Naive thymus-derived CD8-positive, alpha-beta T cell (primary cell): ENCODE data around the gene EIF4E1B. TPM values are rescaled to one million over a fixed set of nuclear protein-coding genes. Genes with fewer than 3 reads are reported as not detected.

Source experiments
- ATAC-seq, 2 donors: fragments of 150-1000 bp; cut with Tn5 transposase in 1 of 2; sonication (Bioruptor Pico), chemical (Tn5 transposase) in 1 of 2; 1 replicate in 1 of 2; 2 replicates in 1 of 2; pipeline ENCODE4 v1.10.0; 2021; ENCODE audit warnings: mild to moderate bottlenecking in 2 of 2, moderate library complexity in 2 of 2
- POLR2A ChIA-PET: fragments of 350-600 bp; sonication (Branson Sonifier 250); formaldehyde crosslinking; loops from one replicate; lab custom pipeline; 2021; ENCODE audit warnings: antibody characterized with exemption; lab: Charles Lee
- DNase-seq, 10 donors: peaks; one replicate each; pipeline versions ENCODE4 v3.0.0 to v3.0.0-alpha.2; 2020 to 2022
- H3K27ac Mint-ChIP-seq, 10 donors: one replicate each; pipeline ENCODE4 v1.8.0; 2020 to 2022; ENCODE audit warnings: mild to moderate bottlenecking in 10 of 10, mixed read lengths in 10 of 10, moderate library complexity in 4 of 10, inconsistent platforms in 1 of 10
- H3K27me3 Mint-ChIP-seq, 5 donors: one replicate each; pipeline ENCODE4 v1.8.0; 2021 to 2022; ENCODE audit warnings: mixed read lengths in 5 of 5
- H3K36me3 Mint-ChIP-seq, 3 donors: one replicate each; pipeline ENCODE4 v1.8.0; 2020 to 2022; ENCODE audit warnings: mixed read lengths in 3 of 3, mild to moderate bottlenecking in 2 of 3, inconsistent platforms in 1 of 3
- H3K4me1 Mint-ChIP-seq, 4 donors: one replicate each; pipeline ENCODE4 v1.8.0; 2021 to 2022; ENCODE audit warnings: mixed read lengths in 4 of 4
- H3K4me3 Mint-ChIP-seq, 10 donors: one replicate each; pipeline ENCODE4 v1.8.0; 2020 to 2022; ENCODE audit warnings: mild to moderate bottlenecking in 10 of 10, mixed read lengths in 10 of 10, moderate library complexity in 6 of 10, inconsistent platforms in 1 of 10
- H3K9me3 Mint-ChIP-seq, 9 donors: one replicate each; pipeline ENCODE4 v1.8.0; 2020 to 2022; ENCODE audit warnings: mixed read lengths in 9 of 9, mild to moderate bottlenecking in 3 of 9, inconsistent platforms in 1 of 9, moderate library complexity in 1 of 9
- polyA plus RNA-seq, 3 donors: library from polyadenylated mRNA; unstranded; fragments of 300-500 nt; fragmentation: Illumina TruSeq; gene quantifications; one replicate each; pipeline ENCODE4 v1.2.3, GENCODE V29; 2021
- total RNA-seq, 8 experiments: library from RNA in 2 of 8; stranded (reverse) in 2 of 8; gene quantifications; one replicate each; pipeline ENCODE4 v1.2.3 and lab custom pipeline; 2021 to 2026

Gene EIF4E1B
- total and polyA plus RNA-seq, 5 experiments from 2014 or later: not detected

- DNase-seq: peak in 1 of 10 donors; percentile 23
- Mint-ChIP-seq H3K27ac (peak overlapping the region in 3 of 10 donors; percentile 8 to 54 (median 43)), H3K9me3 (no peaks in the 10 kb centered on the region), H3K27me3 (peaks cover 11 to 79% (median 33%) of the 10 kb centered on the region in 5 donors), H3K4me3 (peak overlapping the region; percentile 68 to 91 (median 78)), H3K4me1 (peaks cover 7 to 22% (median 18%) of the 10 kb centered on the region in 4 donors), H3K36me3 (no peaks in the 10 kb centered on the region)
- peak; percentile 12 to 45 for ATAC-seq
- POLR2A ChIA-PET: interaction anchor here (0.7 kb wide), 1 partner anchor 157 kb away, joined by 3 read pairs; no protein-coding TSS in a partner anchor
These were observed 10.0 kb upstream of the EIF4E1B start for GRCh38 chr5:176620333-176620981.

- Mint-ChIP-seq H3K27me3 (peaks cover 15 to 75% (median 35%) of the 10 kb centered on the region in 5 donors), H3K4me1 (peaks cover 7 to 22% (median 18%) of the 10 kb centered on the region in 4 donors), H3K27ac (no peak overlapping the region), H3K9me3 (no peaks in the 10 kb centered on the region), H3K4me3 (peak overlapping the region in 1 of 10 donors; percentile 33), H3K36me3 (no peaks in the 10 kb centered on the region)
- POLR2A ChIA-PET: no interaction called here
- ATAC-seq (no peak), DNase-seq (no peak)
These were observed 8.8 kb upstream of the EIF4E1B start for GRCh38 chr5:176621661-176622079.

DNA sequence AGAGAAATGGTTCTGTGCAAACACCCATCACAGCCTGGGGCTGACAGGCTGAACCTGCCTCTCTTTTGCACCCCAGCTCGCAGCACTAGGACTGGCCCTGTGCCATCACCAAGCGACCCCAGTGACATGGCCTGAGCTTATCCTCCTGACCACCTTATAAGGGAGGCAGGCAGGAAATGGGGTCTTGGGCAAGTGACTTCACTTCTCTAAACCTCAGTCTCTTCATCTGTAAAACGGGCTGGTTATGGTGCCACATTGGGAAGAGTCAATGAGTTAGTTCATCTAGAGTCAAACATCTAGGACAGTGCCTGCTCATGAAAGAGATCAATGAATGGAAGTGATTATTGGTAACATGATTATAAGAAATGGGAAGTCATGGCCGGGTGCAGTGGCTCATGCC, 6.3 kb upstream of the EIF4E1B start:
- Mint-ChIP-seq H3K9me3 (no peaks in the 10 kb centered on the region), H3K36me3 (no peaks in the 10 kb centered on the region), H3K4me1 (peaks cover 7 to 27% (median 15%) of the 10 kb centered on the region in 4 donors), H3K27me3 (peaks cover 16 to 74% (median 38%) of the 10 kb centered on the region in 5 donors), H3K4me3 (no peak overlapping the region), H3K27ac (no peak overlapping the region)
- no peak for DNase-seq
- POLR2A ChIA-PET: no interaction called here
- ATAC-seq: no peak

GRCh38 chr5:176624938-176625337, 5.5 kb upstream of the EIF4E1B start:
- ATAC-seq: no peak
- DNase-seq: no peak
- H3K27me3 Mint-ChIP-seq: peaks cover 16 to 74% (median 38%) of the 10 kb centered on the region in 5 donors
- peaks cover 7 to 19% (median 15%) of the 10 kb centered on the region in 4 donors for H3K4me1 Mint-ChIP-seq
- H3K4me3 Mint-ChIP-seq: no peak overlapping the region
- no peaks in the 10 kb centered on the region for H3K9me3 Mint-ChIP-seq
- POLR2A ChIA-PET: no interaction called here
- no peak overlapping the region for H3K27ac Mint-ChIP-seq
- no peaks in the 10 kb centered on the region for H3K36me3 Mint-ChIP-seq

- H3K4me1 Mint-ChIP-seq: peaks cover 2 to 14% (median 11%) of the 10 kb centered on the region in 4 donors
- DNase-seq (no peak), ATAC-seq (no peak)
- POLR2A ChIA-PET: no interaction called here
- no peaks in the 10 kb centered on the region for H3K9me3 Mint-ChIP-seq
- no peaks in the 10 kb centered on the region for H3K36me3 Mint-ChIP-seq
- no peak overlapping the region for H3K27ac Mint-ChIP-seq
- H3K27me3 Mint-ChIP-seq: peaks cover 11 to 72% (median 34%) of the 10 kb centered on the region in 5 donors
- no peak overlapping the region for H3K4me3 Mint-ChIP-seq
These were observed 5.0 kb upstream of the EIF4E1B start for GRCh38 chr5:176625512-176625911.

GRCh38 chr5:176625966-176626875, 4.3 kb upstream of the EIF4E1B start:
- no peak for ATAC-seq
- H3K4me3 Mint-ChIP-seq: no peak overlapping the region
- POLR2A ChIA-PET: interaction anchor here (0.5 kb wide), 1 partner anchor 54 kb away, joined by 3 read pairs; no protein-coding TSS in a partner anchor
- H3K36me3 Mint-ChIP-seq: no peaks in the 10 kb centered on the region
- DNase-seq: no peak
- peaks cover 4 to 17% (median 15%) of the 10 kb centered on the region in 4 donors for H3K4me1 Mint-ChIP-seq
- no peaks in the 10 kb centered on the region for H3K9me3 Mint-ChIP-seq
- peaks cover 16 to 73% (median 40%) of the 10 kb centered on the region in 5 donors for H3K27me3 Mint-ChIP-seq
- H3K27ac Mint-ChIP-seq: no peak overlapping the region

DNA sequence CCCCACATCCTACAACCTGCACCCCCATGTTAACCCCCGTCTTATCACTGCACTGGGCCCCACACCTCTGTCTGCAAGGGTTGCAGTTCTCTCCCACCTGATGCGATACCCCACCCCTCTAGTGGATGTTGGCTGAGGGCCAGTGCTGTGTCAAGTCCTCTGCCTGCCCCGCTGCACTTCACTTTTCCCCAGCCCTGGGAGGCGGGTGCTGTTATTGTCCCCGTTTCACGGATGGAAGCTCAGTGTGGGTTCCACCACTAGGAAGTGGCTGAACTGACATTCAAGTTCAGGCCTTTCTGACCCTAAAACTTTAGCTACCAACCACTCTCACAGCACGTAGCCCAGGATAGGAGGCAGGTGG, 3.6 kb upstream of the EIF4E1B start:
- POLR2A ChIA-PET: interaction anchor here (0.5 kb wide), 1 partner anchor 55 kb away, joined by 3 read pairs; no protein-coding TSS in a partner anchor
- peaks cover 20 to 74% (median 46%) of the 10 kb centered on the region in 5 donors for H3K27me3 Mint-ChIP-seq

DNA sequence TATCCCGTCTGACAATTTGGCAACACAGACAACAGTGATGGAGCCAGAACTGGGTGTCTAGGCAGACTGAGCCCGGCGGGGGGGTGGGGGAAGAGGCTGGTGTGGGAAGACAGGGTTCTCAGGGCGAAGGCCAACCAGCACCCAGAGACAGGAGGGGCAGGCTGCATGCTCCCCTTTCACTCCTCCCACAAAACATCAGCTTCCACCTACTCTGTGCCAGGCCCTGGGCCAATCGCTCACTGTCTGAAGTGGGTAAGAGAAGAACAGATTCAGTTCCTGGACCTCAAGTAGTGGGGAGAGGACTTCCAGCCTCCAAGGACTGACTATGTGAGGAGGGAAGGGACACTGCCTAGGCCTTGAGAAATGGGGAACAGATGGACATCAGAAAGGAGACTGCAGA, 2.9 kb upstream of the EIF4E1B start:
- Mint-ChIP-seq H3K4me3 (peak overlapping the region in 2 of 10 donors; percentile 30), H3K9me3 (no peaks in the 10 kb centered on the region), H3K27ac (no peak overlapping the region), H3K36me3 (no peaks in the 10 kb centered on the region), H3K27me3 (peaks cover 20 to 76% (median 46%) of the 10 kb centered on the region in 5 donors), H3K4me1 (peaks cover 4 to 17% (median 17%) of the 10 kb centered on the region in 4 donors)
- DNase-seq: no peak
- POLR2A ChIA-PET: interaction anchor here (1.3 kb wide), 1 partner anchor 20 kb away, joined by 3 read pairs; the partner anchor contains the start of gene TSPAN17
- no peak for ATAC-seq

More for the DNA sequence above, 3.6 kb upstream of the EIF4E1B start:
- DNase-seq (no peak), ATAC-seq (no peak)
- Mint-ChIP-seq H3K4me3 (no peak overlapping the region), H3K27ac (peak overlapping the region in 1 of 10 donors; percentile 30), H3K9me3 (no peaks in the 10 kb centered on the region), H3K4me1 (peaks cover 4 to 17% (median 17%) of the 10 kb centered on the region in 4 donors), H3K36me3 (no peaks in the 10 kb centered on the region)

DNA sequence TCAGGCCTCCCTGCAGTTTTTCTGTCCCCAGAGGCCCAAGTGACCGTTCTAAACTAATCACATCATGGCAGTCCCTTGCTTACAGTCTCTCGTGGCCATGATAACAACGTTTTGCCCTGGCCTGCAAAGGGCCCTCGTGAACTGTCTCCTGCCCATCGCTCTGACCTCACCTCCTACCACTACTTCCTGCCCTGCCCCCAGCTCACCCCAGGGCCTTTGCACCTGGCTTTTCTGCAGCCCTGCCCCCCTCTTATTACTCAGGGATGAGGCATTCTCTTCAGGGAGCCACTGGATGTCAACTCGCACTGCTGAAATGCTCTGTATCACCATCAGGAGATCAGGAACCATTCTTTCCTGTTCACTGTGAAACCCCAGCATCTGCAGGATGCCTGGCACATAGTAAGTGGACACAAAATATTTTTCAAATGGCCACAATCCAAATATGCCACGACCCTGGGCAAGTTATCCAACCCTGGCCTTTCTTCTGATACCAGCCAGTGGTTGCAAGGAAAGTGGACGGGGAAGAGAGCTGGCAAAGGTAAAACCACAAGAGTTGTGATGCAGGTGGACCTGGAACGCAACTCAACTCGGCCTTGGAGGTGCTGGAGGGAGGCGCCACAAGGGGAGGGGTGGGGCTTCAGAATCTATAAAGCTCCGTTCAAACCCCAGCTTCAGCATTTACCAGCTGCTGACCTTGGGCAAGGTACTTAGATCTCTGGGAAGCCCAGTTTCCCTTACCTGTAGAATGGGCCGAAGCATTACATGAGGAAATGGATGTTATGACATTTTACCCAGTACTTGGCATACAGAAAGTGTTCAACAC, 1.9 kb upstream of the EIF4E1B start:
- Mint-ChIP-seq H3K27ac (peak overlapping the region in 1 of 10 donors; percentile 78), H3K27me3 (peaks cover 23 to 79% (median 53%) of the 10 kb centered on the region in 5 donors), H3K9me3 (no peaks in the 10 kb centered on the region), H3K4me3 (peak overlapping the region in 6 of 10 donors; percentile 38 to 68 (median 56)), H3K36me3 (no peaks in the 10 kb centered on the region), H3K4me1 (peaks cover 6 to 19% (median 18%) of the 10 kb centered on the region in 4 donors)
- no peak for ATAC-seq
- DNase-seq: no peak
- POLR2A ChIA-PET: interaction anchor here (1.3 kb wide), 1 partner anchor 19 kb away, joined by 3 read pairs; the partner anchor contains the start of gene TSPAN17

DNA sequence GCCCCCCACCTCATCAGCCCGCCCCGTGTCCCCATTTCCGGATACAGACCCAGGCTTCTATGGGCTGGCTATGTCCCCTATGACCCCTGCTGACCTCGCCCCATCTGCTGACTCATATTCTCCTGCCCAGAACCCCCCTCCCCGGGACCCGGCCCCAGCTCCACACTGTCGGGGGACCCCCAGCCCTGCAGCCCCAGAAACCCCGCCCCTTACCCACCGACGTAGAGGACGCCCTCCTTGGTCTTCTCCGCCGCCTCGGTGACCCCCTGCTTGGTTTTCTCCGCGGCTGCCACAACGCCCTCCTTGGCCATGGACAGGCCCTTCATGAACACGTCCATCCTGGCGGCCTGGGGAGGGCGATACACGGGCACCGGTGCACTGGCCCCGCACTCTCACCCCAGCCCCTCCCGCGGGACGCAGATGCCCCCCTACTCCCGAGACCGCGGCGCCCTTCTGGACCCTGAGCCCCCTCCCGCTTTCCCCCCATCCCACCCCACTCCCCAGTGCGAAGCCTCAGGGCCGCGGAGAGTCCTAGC, 1.1 kb upstream of the EIF4E1B start:
- Mint-ChIP-seq H3K27ac (no peak overlapping the region), H3K27me3 (peaks cover 30 to 78% (median 58%) of the 10 kb centered on the region in 5 donors), H3K4me1 (peaks cover 10 to 27% (median 22%) of the 10 kb centered on the region in 4 donors), H3K4me3 (peak overlapping the region in 9 of 10 donors; percentile 38 to 75 (median 56)), H3K9me3 (no peaks in the 10 kb centered on the region), H3K36me3 (no peaks in the 10 kb centered on the region)
- ATAC-seq: no peak
- no peak for DNase-seq
- POLR2A ChIA-PET: interaction anchor here (1.5 kb wide), 1 partner anchor 92 kb away, joined by 5 read pairs; the partner anchor contains the start of gene RNF44

DNA sequence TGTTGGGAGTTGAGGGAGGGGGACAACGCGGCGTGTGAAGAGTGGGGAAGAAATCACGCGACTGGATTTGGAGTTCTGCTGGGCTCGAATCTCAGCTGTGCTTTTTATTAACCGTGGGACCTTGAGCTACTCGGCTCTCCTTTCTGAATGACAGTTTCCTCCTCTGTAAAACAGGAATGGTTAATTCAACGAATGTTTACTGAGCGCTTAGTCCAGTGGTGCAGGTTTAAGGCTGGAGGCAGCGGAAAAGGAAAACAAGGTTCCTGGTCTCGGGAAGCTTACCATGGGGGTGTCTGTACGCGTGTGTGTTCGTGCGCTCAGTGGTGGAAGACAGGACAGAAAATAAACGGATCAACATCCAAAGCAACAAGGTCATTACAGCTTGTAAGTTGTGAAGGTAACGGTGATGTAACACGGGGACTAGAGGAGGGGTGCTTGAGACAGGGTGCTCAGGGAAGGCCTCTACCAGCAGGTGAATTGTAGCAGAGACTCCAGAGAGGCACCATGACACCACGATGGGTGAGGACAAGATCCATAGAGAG, 277 bp downstream of the EIF4E1B start:
- H3K36me3 Mint-ChIP-seq: peaks cover 0 to 7% (median 0%) of the 10 kb centered on the region in 3 donors
- peak overlapping the region in 1 of 10 donors; percentile 1 for H3K27ac Mint-ChIP-seq

More for the DNA sequence above, 277 bp downstream of the EIF4E1B start:
- H3K27me3 Mint-ChIP-seq: peaks cover 38 to 82% (median 61%) of the 10 kb centered on the region in 5 donors
- H3K9me3 Mint-ChIP-seq: peaks cover 0 to 4% (median 0%) of the 10 kb centered on the region in 9 donors
- DNase-seq: no peak
- peaks cover 12 to 27% (median 22%) of the 10 kb centered on the region in 4 donors for H3K4me1 Mint-ChIP-seq
- ATAC-seq: no peak
- H3K4me3 Mint-ChIP-seq: peak overlapping the region; percentile 53 to 75 (median 68)
- POLR2A ChIA-PET: interaction anchor here (0.9 to 1.5 kb wide), 3 partner anchors 18 to 93 kb away, joined by 3 to 5 read pairs (median 3); partner anchors contain the start of gene RNF44
